HepG2 (cell line): ENCODE measurements around the gene PADI1. TPM values are rescaled to one million over a fixed set of nuclear protein-coding genes. Genes with fewer than 3 reads are reported as not detected.

ENCODE experiments used
- ATAC-seq: fragments of 200-7000 bp; cut with Tn5 transposase; 3 replicates; pipeline ENCODE4 v1.9.1; 2020; ENCODE audit warnings: mild to moderate bottlenecking, moderate library complexity
- BruUV-seq: library from RNA; stranded (reverse); fragments of 400-500 nt; replicated peaks from 2 replicates; lab custom pipeline; 2021; lab: Mats Ljungman, UMichigan
- CTCF ChIA-PET: fragments of 300-600 bp; formaldehyde crosslinking; extraction: SDS; loops from one replicate; lab custom pipeline; 2021; ENCODE audit warnings: low total read pairs, inconsistent platforms, low intra/inter-chr PET ratio; lab: Yijun Ruan, JAX
- POLR2A ChIA-PET: fragments of 350-600 bp; sonication (Branson Sonifier 250); formaldehyde crosslinking; loops from one replicate; lab custom pipeline; 2020; ENCODE audit warnings: antibody characterized with exemption, inconsistent platforms; lab: Yijun Ruan, JAX
- DNase-seq: peaks from one replicate; pipeline ENCODE4 v3.0.0-alpha.2; 2015; ENCODE audit warnings: low spot score
- FAIRE-seq: peaks from 3 replicates; lab custom pipeline; 2011; peaks lifted over from hg19 to GRCh38; lab: Jason Lieb, UNC
- H2AFZ ChIP-seq: one replicate; pipeline ENCODE4 v1.6.1; 2011; ENCODE audit warnings: low read length, inconsistent platforms
- H3K27ac ChIP-seq: fragments of 300-600 bp; 3 replicates; pipeline ENCODE4 v1.8.0; 2011; ENCODE audit warnings: mixed run types, mild to moderate bottlenecking, mixed read lengths, low read length, inconsistent platforms; ENCODE audit not compliant: insufficient read depth; ENCODE audit errors: extremely low read length
- H3K27me3 ChIP-seq, 2 experiments: fragments of 200-600 bp in 1 of 2; 2 replicates in 1 of 2; 3 replicates in 1 of 2; pipeline versions ENCODE4 v1.6.0 to v1.8.0; 2011; ENCODE audit warnings: low read length in 2 of 2, mild to moderate bottlenecking in 2 of 2, moderate library complexity in 2 of 2, inconsistent platforms in 1 of 2; ENCODE audit not compliant: insufficient read depth in 2 of 2, control insufficient read depth in 1 of 2
- H3K36me3 ChIP-seq, 2 experiments: fragments of 200-600 bp in 1 of 2; replicated peaks in 1 of 2; 2 replicates in 1 of 2; 3 replicates in 1 of 2; pipeline versions ENCODE4 v1.5.1 to v1.8.0; 2011; ENCODE audit warnings: low read length in 2 of 2, inconsistent platforms in 1 of 2; ENCODE audit not compliant: insufficient read depth in 2 of 2, control insufficient read depth in 1 of 2
- H3K4me1 ChIP-seq: 2 replicates; pipeline ENCODE4 v1.5.1; 2012; ENCODE audit warnings: low read length, inconsistent platforms; ENCODE audit not compliant: insufficient read depth
- H3K4me2 ChIP-seq: 2 replicates; pipeline ENCODE4 v1.6.0; 2011; ENCODE audit warnings: low read depth, low read length, inconsistent platforms
- H3K4me3 ChIP-seq, 3 experiments: fragments of 200-600 bp in 1 of 3; sonication (generic), shearing (Covaris generic) in 1 of 3; replicated peaks in 1 of 3; 2 replicates each; pipeline ENCODE4 v1.5.1; 2011 to 2016; ENCODE audit warnings: low read length in 3 of 3, inconsistent platforms in 2 of 3, low read depth in 2 of 3, mild to moderate bottlenecking in 2 of 3, control low read depth in 1 of 3, mixed read lengths in 1 of 3; ENCODE audit not compliant: insufficient read depth in 1 of 3
- H3K79me2 ChIP-seq: one replicate; pipeline ENCODE4 v1.6.1; 2011; ENCODE audit warnings: low read length, inconsistent platforms; ENCODE audit not compliant: insufficient read depth
- H3K9ac ChIP-seq: 2 replicates; pipeline ENCODE4 v1.6.0; 2011; ENCODE audit warnings: mild to moderate bottlenecking, low read depth, low read length, inconsistent platforms; ENCODE audit not compliant: insufficient read depth
- H3K9me3 ChIP-seq: 2 replicates; pipeline ENCODE4 v1.5.1; 2012; ENCODE audit warnings: mild to moderate bottlenecking, low read length
- H4K20me1 ChIP-seq: 2 replicates; pipeline ENCODE4 v1.6.0; 2011; ENCODE audit warnings: inconsistent platforms, mild to moderate bottlenecking, low read length, moderate library complexity; ENCODE audit not compliant: insufficient read depth
- AHR ChIP-seq: IDR thresholded peaks from 2 replicates; pipeline ENCODE4 v1.6.1; 2018; ENCODE audit warnings: missing genetic modification reagents, missing compliant biosample characterization
- BCLAF1 ChIP-seq: fragments of 450-650 bp; IDR thresholded peaks from 2 replicates; pipeline ENCODE4 v1.6.1; 2017; ENCODE audit warnings: mild to moderate bottlenecking
- DBP ChIP-seq: sonication (generic); formaldehyde crosslinking; IDR thresholded peaks from 2 replicates; pipeline ENCODE4 v1.4.0; 2020; ENCODE audit warnings: missing genetic modification reagents; ENCODE audit errors: not compliant biosample characterization
- EED ChIP-seq: sonication (generic); formaldehyde crosslinking; IDR thresholded peaks from 2 replicates; pipeline ENCODE4 v1.5.0; 2020; ENCODE audit warnings: mild to moderate bottlenecking, missing genetic modification reagents
- EHMT2 ChIP-seq: fragments of 200-600 bp; sonication (generic); IDR thresholded peaks from 2 replicates; pipeline ENCODE4 v1.7.0; 2017; ENCODE audit warnings: antibody characterized with exemption, low read depth, low read length, borderline replicate concordance
- HIVEP1 ChIP-seq: sonication (generic); formaldehyde crosslinking; IDR thresholded peaks from 2 replicates; pipeline ENCODE4 v1.4.0; 2020; ENCODE audit warnings: mild to moderate bottlenecking, missing genetic modification reagents
- KLF15 ChIP-seq: sonication (generic); formaldehyde crosslinking; IDR thresholded peaks from 2 replicates; pipeline ENCODE4 v1.8.1; 2023; ENCODE audit warnings: borderline replicate concordance, mild to moderate bottlenecking, inconsistent platforms, missing genetic modification reagents, mixed read lengths
- KMT2B ChIP-seq: IDR thresholded peaks from 2 replicates; pipeline ENCODE4 v1.6.1; 2016; ENCODE audit warnings: missing genetic modification reagents, missing compliant biosample characterization
- MTF1 ChIP-seq: sonication (generic); formaldehyde crosslinking; IDR thresholded peaks from 2 replicates; pipeline ENCODE4 v1.5.0; 2020; ENCODE audit warnings: missing genetic modification reagents
- MXD4 ChIP-seq: IDR thresholded peaks from 2 replicates; pipeline ENCODE4 v1.6.1; 2016; ENCODE audit warnings: mild to moderate bottlenecking, missing biosample characterization, missing genetic modification reagents
- RXRA ChIP-seq: sonication (generic); formaldehyde crosslinking; IDR thresholded peaks from 2 replicates; pipeline ENCODE4 v1.5.1; 2020; ENCODE audit warnings: missing genetic modification reagents
- SMAD3 ChIP-seq: sonication (generic); formaldehyde crosslinking; IDR thresholded peaks from 2 replicates; pipeline ENCODE4 v1.4.0; 2020; ENCODE audit warnings: missing genetic modification reagents
- ZNF383 ChIP-seq: sonication (generic); formaldehyde crosslinking; IDR thresholded peaks from 2 replicates; pipeline ENCODE4 v1.4.0; 2020; ENCODE audit warnings: missing genetic modification reagents, mild to moderate bottlenecking, borderline replicate concordance
- ZNF414 ChIP-seq: sonication (generic); formaldehyde crosslinking; IDR thresholded peaks from 2 replicates; pipeline ENCODE4 v1.5.0; 2020; ENCODE audit warnings: missing genetic modification reagents
- ZNF546 ChIP-seq: sonication (generic); formaldehyde crosslinking; conservative IDR thresholded peaks from 2 replicates; pipeline ENCODE4 v1.8.1; 2023; ENCODE audit warnings: mild to moderate bottlenecking, missing genetic modification reagents
- ZNF563 ChIP-seq: sonication (generic); formaldehyde crosslinking; IDR thresholded peaks from 2 replicates; pipeline ENCODE4 v1.8.0; 2022; ENCODE audit warnings: mild to moderate bottlenecking, moderate library complexity, missing genetic modification reagents
- ZNF776 ChIP-seq: sonication (generic); formaldehyde crosslinking; IDR thresholded peaks from 2 replicates; pipeline ENCODE4 v1.4.0; 2020; ENCODE audit warnings: mild to moderate bottlenecking, missing genetic modification reagents
- whole genome bisulfite sequencing: methylation state at CpG from one replicate; pipeline ENCODE4 v1.1.6; 2017; ENCODE audit warnings: low lambda C conversion rate; 5-methylcytosine and 5-hydroxymethylcytosine counted together
- in situ Hi-C: cut with HindIII; loops from 2 replicates; pipeline ENCODE4 v1.10.0; 2017; ENCODE audit warnings: low pct_unique_long_range_greater_than_20kb; ENCODE audit not compliant: extremely low pct_ligation_motif_present
- intact Hi-C: fragments of 100-400 bp; cut with micrococcal nuclease; formaldehyde crosslinking; loops from one replicate; pipeline ENCODE4 v1.10.0; 2022; ENCODE audit not compliant: unreplicated experiment
- polyA plus RNA-seq, 8 experiments: library from polyadenylated mRNA; depleted of rRNA in 3 of 8; stranded (reverse) in 7 of 8; unstranded in 1 of 8; fragments of >200 nt; fragmentation: Illumina TruSeq in 4 of 8; extraction: Trizol in 4 of 8; gene quantifications; 2 replicates each; pipeline versions ENCODE4 v1.2.1 to v1.2.3, GENCODE V29; 2011 to 2016; ENCODE audit warnings: low read depth in 4 of 8, missing spikeins in 1 of 8, mixed read lengths in 1 of 8; ENCODE audit not compliant: insufficient read depth in 1 of 8
- total RNA-seq, 5 experiments: library from RNA; depleted of rRNA; stranded (reverse); fragments of >200 nt; fragmentation: Illumina TruSeq; extraction: Trizol; gene quantifications; 2 replicates each; pipeline ENCODE4 v1.2.3, GENCODE V29; 2016; ENCODE audit warnings: low read depth in 1 of 5

The PADI1 gene
- total and polyA plus RNA-seq, 2 of the 13 experiments (the other 11 are each of a cell fraction or from before 2014, with no cell fraction given), result not detected

GRCh38 chr1:17295292-17295691 lies 90.4 kb downstream of the PADI1 start:
- in situ Hi-C loops, result no loop called here
- no peak overlapping the region for H3K4me3 ChIP-seq
- no peaks in the 10 kb centered on the region for H3K4me1 ChIP-seq
- no peak overlapping the region for H3K4me2 ChIP-seq
- H4K20me1 ChIP-seq, result no peaks in the 10 kb centered on the region
- TF ChIP-seq EED (no peak), ZNF414 (CRISPR knock-in tag) (no peak), MTF1 (no peak), RXRA (CRISPR knock-in tag) (no peak), BCLAF1 (no peak), ZNF383 (CRISPR knock-in tag) (no peak), DBP (no peak), MXD4 (CRISPR knock-in tag) (no peak), KLF15 (CRISPR knock-in tag) (no peak), HIVEP1 (no peak), EHMT2 (no peak), ZNF776 (CRISPR knock-in tag) (no peak), ZNF546 (CRISPR knock-in tag) (no peak), AHR (no peak), ZNF563 (no peak), KMT2B (no peak), SMAD3 (CRISPR knock-in tag) (no peak)
- TF ChIP-seq, all 625 proteins: peak for 0
- POLR2A ChIA-PET, result no interaction called here
- intact Hi-C loops, result no loop called here
- no peak for FAIRE-seq
- no TSS peak for BruUV-seq
- no peak overlapping the region for H2AFZ ChIP-seq
- H3K27ac ChIP-seq, result no peak overlapping the region
- H3K9ac ChIP-seq, result no peak overlapping the region
- H3K27me3 ChIP-seq, result peaks cover 0 to 8% of the 10 kb centered on the region in 2 experiments; a peak in 1 of 5 replicates
- CTCF ChIA-PET, result no interaction called here
- DNase-seq, result no peak
- WGBS, result 22% methylated on average over 4 of the region's 4 CpGs
- no peaks in the 10 kb centered on the region for H3K36me3 ChIP-seq
- H3K9me3 ChIP-seq, result no peaks in the 10 kb centered on the region
- no peaks in the 10 kb centered on the region for H3K79me2 ChIP-seq
- ATAC-seq, result no peak
